Skeletal muscle satellite cell (primary cell): ENCODE measurements around the gene NCOA1.
"Not testable (repeated sequence)": the region's sequence is repeated elsewhere in the genome, so short reads cannot be mapped to it uniquely, and the experiment has no call there.

Source experiments
- H3K27me3 ChIP-seq: 2 replicates; pipeline ENCODE4 v1.7.0; 2013; ENCODE audit warnings: low read length; ENCODE audit not compliant: control insufficient read depth, insufficient read depth
- H3K36me3 ChIP-seq: 2 replicates; pipeline ENCODE4 v1.7.0; 2013; ENCODE audit warnings: mild to moderate bottlenecking, control low read depth, low read length; ENCODE audit not compliant: insufficient read depth
- H3K4me1 ChIP-seq: 2 replicates; pipeline ENCODE4 v1.7.0; 2013; ENCODE audit warnings: low read length; ENCODE audit not compliant: control insufficient read depth, insufficient read depth
- H3K4me2 ChIP-seq: 2 replicates; pipeline ENCODE4 v1.7.0; 2013; ENCODE audit warnings: mild to moderate bottlenecking, low read length
- H3K4me3 ChIP-seq: 2 replicates; pipeline ENCODE4 v1.7.0; 2013; ENCODE audit warnings: low read length
- H3K9ac ChIP-seq: 2 replicates; pipeline ENCODE4 v1.7.0; 2013; ENCODE audit warnings: mild to moderate bottlenecking, low read depth, low read length, moderate library complexity
- H3K9me3 ChIP-seq: replicated peaks from 2 replicates; pipeline ENCODE4 v1.7.0; 2013; ENCODE audit warnings: mild to moderate bottlenecking, control low read depth, low read length

NCOA1 gene

DNA sequence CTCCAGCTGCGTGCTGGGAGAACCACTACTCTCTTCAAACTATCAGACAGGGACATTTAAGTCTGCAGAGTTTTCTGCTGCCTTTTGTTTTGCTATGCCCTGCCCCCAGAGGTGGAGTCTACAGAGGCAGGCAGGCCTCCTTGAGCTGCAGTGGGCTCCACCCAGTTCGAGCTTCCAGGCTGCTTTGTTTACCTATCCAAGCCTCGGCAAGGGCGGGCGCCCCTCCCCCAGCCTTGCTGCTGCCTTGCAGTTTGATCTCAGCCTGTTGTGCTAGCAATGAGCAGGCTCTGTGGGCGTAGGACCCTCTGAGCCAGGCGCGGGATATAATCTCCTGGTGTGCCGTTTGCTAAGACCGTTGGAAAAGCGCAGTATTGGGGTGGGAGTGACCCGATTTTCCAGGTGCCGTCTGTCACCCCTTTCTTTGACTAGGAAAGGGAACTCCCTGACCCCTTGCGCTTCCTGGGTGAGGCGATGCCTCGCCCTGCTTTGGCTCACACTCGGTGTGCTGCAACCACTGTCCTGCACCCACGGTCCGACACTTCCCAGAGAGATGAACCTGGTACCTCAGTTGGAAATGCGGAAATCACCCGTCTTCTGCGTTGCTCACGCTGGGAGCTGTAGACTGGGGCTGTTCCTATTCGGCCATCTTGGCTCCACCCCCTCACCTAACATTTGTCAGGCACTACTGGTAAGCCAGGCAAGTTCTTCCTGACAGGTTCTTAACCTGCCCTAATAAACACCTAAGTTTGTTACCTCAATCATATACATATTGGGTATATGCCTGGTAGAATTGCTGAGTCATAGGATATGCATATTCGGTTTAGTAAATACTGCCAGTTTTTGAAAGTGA lies 315.0 kb downstream of the NCOA1 start:
- not testable (repeated sequence) for H3K4me1 ChIP-seq, H3K4me3 ChIP-seq, H3K9ac ChIP-seq, H3K9me3 ChIP-seq, H3K27me3 ChIP-seq, H3K36me3 ChIP-seq, H3K4me2 ChIP-seq

DNA sequence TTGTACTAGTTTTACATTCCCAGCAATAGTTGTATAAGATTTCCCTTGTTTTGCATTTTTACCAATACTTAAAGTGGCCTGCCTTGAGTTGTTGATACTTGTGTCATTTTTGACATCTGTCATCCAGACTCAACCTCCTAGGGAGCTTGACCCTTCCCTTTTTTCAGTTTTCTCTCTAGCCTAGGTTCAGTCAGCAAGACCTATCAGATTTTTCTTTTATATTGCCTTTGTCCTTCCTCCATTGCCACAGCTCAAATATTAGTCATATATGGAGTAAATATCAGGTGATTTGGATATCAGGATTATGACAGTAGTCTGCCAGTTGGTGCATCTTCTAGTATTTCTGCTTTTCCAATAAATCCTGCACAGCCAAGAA lies 315.6 kb downstream of the NCOA1 start:
- H3K36me3 ChIP-seq, result peaks cover 2% of the 10 kb centered on the region
- H3K9me3 ChIP-seq, result no peaks in the 10 kb centered on the region
- H3K4me2 ChIP-seq, result no peak overlapping the region
- no peaks in the 10 kb centered on the region for H3K27me3 ChIP-seq
- no peak overlapping the region for H3K9ac ChIP-seq
- H3K4me1 ChIP-seq, result peaks cover 6% of the 10 kb centered on the region
- no peak overlapping the region for H3K4me3 ChIP-seq

DNA sequence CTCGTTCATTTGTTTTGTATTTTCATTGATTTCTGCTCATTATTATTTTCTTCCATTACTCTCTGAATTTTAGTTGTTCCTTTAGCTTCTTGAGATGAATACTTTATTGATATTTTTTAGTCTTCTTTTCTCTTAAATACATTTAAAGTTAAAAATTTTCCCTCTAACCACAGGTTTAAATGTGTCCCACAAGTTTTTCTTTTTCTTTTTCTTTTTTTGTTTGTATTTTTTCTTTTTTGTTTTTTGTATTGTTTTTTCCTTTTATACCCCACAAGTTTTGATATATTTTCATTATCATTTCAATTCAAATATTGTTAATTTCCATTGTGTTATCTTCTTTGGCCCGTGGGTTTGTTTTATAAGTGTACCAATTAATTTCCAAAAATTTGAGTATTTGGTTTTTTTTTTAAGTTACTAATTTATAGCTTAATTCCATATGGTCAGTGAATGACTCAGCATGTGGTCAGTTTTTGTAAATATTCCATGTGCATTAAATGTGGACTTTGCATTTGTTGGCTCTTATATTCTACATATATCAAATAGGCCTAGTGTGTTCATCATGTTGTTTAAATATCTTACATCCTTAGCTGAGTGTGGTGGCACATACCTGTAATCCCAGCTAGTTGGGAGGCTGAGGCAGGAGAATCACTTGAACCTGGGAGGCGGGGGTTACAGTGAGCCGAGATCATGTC lies 318.4 kb downstream of the NCOA1 start:
- no peak overlapping the region for H3K4me2 ChIP-seq
- peaks cover 6% of the 10 kb centered on the region for H3K4me1 ChIP-seq
- no peak overlapping the region for H3K9ac ChIP-seq
- no peak overlapping the region for H3K4me3 ChIP-seq
- no peaks in the 10 kb centered on the region for H3K27me3 ChIP-seq
- H3K36me3 ChIP-seq, result peaks cover 4% of the 10 kb centered on the region
- H3K9me3 ChIP-seq, result no peaks in the 10 kb centered on the region

DNA sequence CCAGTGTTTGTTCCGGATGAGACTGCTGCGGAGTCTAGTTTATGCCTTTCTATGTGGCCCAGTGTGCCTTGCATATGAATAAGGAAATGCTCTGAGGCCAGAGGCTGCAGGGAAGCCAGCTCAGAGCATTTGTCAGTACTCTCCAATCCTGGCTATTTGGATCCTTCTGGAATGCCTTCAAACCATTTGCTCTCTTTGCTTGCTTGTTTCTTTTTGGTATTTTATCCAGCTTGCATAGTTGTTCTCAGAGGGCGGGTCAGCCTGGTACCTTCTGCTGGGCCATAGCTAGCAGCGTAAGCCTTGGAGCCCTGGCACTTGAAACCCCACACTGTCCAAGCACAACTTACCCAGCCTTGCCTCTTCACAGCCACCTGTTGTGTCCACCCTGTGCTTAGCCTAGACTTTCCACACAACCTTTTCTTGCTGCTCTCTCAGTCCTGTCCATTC lies 322.7 kb downstream of the NCOA1 start:
- Histone ChIP-seq H3K27me3 (no peaks in the 10 kb centered on the region), H3K4me2 (no peak overlapping the region), H3K4me3 (no peak overlapping the region), H3K36me3 (peaks cover 34% of the 10 kb centered on the region), H3K4me1 (peaks cover 20% of the 10 kb centered on the region), H3K9ac (no peak overlapping the region), H3K9me3 (no peaks in the 10 kb centered on the region)

DNA sequence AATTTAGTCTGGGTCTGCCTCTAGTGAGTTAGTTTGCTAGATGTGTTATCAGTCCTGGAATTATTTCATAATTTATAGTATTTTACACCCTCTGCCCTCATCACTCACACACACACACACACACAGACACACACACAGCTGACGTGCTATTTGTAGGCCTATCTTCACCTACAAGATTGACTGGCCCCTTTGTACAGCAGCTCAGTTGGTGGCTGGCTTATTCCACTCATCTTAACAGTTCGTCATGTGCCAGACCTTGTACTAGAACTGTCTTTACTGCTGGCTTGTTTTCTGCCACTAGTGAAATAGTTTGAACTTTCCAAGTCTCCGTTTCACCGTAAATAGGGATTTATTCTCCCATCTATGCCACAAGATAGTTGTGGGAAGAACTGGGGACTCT lies 323.5 kb downstream of the NCOA1 start:
- Histone ChIP-seq H3K4me2 (no peak overlapping the region), H3K36me3 (peaks cover 42% of the 10 kb centered on the region), H3K9ac (no peak overlapping the region), H3K9me3 (no peaks in the 10 kb centered on the region), H3K4me3 (no peak overlapping the region), H3K27me3 (no peaks in the 10 kb centered on the region), H3K4me1 (peaks cover 22% of the 10 kb centered on the region)

DNA sequence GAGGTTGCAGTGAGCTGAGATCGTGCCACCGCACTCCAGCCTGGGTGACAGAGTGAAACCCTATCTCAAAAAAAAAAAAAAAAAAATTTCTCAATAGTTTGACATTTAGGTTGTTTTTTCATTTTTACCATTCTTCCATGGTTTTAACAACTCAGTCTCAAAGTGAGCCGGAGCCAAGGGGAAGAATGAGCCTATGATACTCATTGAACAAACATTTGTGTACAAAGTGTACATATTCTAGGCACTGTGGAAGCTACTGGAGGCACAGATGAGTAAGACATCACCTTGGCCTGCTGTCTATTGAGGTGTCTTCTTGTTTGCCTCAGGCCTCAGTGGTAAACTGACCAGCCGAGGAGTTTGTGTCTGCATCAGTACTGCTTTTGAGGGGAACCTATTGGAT lies 324.1 kb downstream of the NCOA1 start:
- H3K4me1 ChIP-seq, result peaks cover 18% of the 10 kb centered on the region
- no peaks in the 10 kb centered on the region for H3K9me3 ChIP-seq
- no peak overlapping the region for H3K4me2 ChIP-seq
- no peak overlapping the region for H3K4me3 ChIP-seq
- H3K27me3 ChIP-seq, result no peaks in the 10 kb centered on the region
- no peak overlapping the region for H3K9ac ChIP-seq
- H3K36me3 ChIP-seq, result peaks cover 46% of the 10 kb centered on the region

DNA sequence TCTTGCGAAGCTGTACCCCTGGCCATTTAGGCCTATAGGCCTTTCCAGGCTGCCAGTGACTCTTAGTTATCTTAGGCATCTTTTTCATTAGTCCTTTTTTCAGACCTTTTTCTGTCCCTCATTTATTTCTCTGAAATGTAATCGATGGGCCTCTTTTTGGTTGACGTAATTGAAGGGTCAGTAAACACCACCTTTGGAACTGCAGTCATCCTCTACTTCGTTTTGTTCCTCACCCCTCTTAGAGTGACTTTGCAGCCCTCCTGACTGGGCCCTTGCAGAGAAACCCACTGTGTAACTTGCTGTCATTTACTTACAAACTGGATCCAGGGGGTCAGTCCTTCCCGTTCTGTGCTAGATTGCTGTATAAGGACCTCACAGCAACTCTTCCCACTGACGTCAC lies 325.4 kb downstream of the NCOA1 start:
- H3K9ac ChIP-seq, result no peak overlapping the region
- H3K9me3 ChIP-seq, result no peaks in the 10 kb centered on the region
- peaks cover 57% of the 10 kb centered on the region for H3K36me3 ChIP-seq
- no peaks in the 10 kb centered on the region for H3K27me3 ChIP-seq
- H3K4me1 ChIP-seq, result peaks cover 18% of the 10 kb centered on the region
- no peak overlapping the region for H3K4me3 ChIP-seq
- no peak overlapping the region for H3K4me2 ChIP-seq

DNA sequence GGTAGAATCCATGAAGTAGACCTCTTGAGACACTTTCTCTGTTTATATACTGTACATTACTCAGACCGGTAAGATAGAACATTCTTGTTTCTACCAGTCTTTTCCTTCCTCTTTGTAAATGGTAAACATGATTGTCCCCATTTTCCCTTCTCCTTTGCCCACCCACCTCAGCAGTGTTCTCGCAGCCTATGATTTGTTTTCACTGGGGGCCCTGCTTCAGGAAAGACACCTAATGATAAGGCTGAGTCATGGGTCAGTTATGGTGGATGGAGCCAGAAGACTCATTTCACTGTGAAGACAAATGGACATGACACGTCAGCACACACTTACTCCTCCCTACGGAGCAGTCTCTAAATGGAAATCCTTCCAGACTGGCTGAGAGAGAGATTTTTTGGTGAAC lies 325.8 kb downstream of the NCOA1 start:
- Histone ChIP-seq H3K4me1 (peaks cover 18% of the 10 kb centered on the region), H3K4me3 (no peak overlapping the region), H3K4me2 (no peak overlapping the region), H3K36me3 (peaks cover 62% of the 10 kb centered on the region), H3K9me3 (no peaks in the 10 kb centered on the region), H3K9ac (no peak overlapping the region), H3K27me3 (no peaks in the 10 kb centered on the region)

DNA sequence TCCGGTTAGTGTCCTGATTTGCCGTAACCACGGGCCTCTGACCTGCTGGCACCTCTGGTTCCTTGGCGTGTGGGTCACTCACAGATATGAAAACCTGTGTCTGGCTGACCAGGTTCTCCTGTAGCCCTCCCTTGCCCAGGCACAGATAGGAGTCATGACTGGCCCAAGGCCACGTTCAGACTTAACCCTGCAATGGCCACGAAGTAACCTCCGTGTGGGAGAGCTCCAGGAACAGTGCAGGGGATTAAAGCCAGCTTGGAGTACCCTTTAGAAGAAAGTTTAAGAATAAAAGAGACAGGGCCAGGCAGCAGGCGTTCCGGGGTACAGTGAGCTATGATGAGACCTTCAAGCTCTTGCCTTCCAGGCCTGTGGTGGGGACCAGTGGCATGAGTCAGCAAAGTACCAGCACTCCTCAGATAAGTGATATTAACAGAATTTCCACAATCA lies 327.7 kb downstream of the NCOA1 start:
- peaks cover 18% of the 10 kb centered on the region for H3K4me1 ChIP-seq
- H3K4me2 ChIP-seq, result no peak overlapping the region
- peaks cover 74% of the 10 kb centered on the region for H3K36me3 ChIP-seq

DNA sequence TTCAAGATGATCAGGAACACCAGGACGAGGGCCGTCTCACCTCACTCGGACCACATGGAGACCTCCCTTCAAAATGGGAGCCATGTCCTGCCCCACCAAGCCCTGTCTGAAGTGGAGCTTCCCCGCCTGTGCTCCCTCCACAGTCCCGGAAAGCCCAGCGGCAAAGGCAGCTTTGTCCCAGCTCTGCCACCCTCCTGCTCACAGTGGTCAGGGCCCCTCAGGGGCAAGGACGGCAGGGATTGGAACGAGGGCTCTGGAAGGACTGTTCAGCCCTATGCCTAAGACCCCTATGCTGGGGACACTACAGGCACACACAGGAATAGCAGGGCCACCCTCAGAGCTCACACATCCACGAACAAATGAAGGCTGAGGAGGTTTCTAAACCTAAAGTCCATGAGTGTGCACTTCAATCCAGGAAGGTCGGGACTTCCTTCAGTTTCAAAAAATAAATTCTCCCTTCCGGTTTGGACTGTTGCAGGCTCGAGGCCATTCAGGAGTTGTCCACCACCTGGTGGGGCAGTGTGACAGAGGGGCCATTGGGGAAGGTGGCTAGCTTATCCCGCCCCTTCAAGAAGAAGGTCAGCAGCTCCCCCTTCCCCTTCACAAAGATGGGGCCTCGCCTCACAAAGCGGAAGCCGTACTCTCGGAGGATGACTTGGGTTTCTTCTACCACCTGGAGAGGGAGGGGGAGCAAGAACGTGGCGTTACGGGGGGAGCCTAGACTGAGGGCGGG lies 328.6 kb downstream of the NCOA1 start:
- peaks cover 18% of the 10 kb centered on the region for H3K4me1 ChIP-seq
- no peak overlapping the region for H3K4me2 ChIP-seq
- peaks cover 76% of the 10 kb centered on the region for H3K36me3 ChIP-seq

More for the DNA sequence above, 327.7 kb downstream of the NCOA1 start:
- no peaks in the 10 kb centered on the region for H3K27me3 ChIP-seq
- no peaks in the 10 kb centered on the region for H3K9me3 ChIP-seq
- H3K9ac ChIP-seq, result no peak overlapping the region
- no peak overlapping the region for H3K4me3 ChIP-seq

DNA sequence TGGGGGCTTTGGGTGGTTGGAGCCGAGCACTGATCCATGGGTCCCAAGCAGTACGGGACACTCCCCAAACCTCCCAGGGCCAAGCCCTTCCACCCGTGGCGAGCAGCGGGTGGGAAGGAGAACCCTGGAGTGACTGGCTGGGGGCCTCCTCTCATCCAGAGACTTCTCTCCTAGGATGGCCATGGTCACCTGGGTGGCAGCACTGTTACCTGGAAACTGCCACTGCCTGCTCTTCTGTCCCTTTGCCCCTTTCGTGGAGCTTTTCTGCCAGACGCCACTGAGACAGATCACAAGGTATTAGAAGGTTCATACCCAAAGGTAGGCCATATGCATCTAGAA lies 329.1 kb downstream of the NCOA1 start:
- Histone ChIP-seq H3K9me3 (no peaks in the 10 kb centered on the region), H3K36me3 (peaks cover 77% of the 10 kb centered on the region), H3K27me3 (no peaks in the 10 kb centered on the region), H3K9ac (no peak overlapping the region), H3K4me2 (no peak overlapping the region), H3K4me3 (no peak overlapping the region), H3K4me1 (peaks cover 18% of the 10 kb centered on the region)

More for the DNA sequence above, 328.6 kb downstream of the NCOA1 start:
- no peak overlapping the region for H3K4me3 ChIP-seq
- no peaks in the 10 kb centered on the region for H3K27me3 ChIP-seq
- no peak overlapping the region for H3K9ac ChIP-seq
- no peaks in the 10 kb centered on the region for H3K9me3 ChIP-seq
